CD4-positive, alpha-beta T cell (primary cell): Measurements from ENCODE around the gene HOXA5. TPM values are rescaled to one million over a fixed set of nuclear protein-coding genes. Genes with fewer than 3 reads are reported as not detected.

Experiments
- ATAC-seq: fragments of 200-7000 bp; cut with Tn5 transposase; one replicate; pipeline ENCODE4 v1.10.0; 2022; ENCODE audit warnings: mild to moderate bottlenecking; ENCODE audit not compliant: poor library complexity
- CTCF ChIA-PET: fragments of 350-600 bp; sonication (Branson Sonifier 250); formaldehyde crosslinking; loops from one replicate; lab custom pipeline; 2021; ENCODE audit warnings: antibody characterized with exemption, inconsistent platforms; lab: Charles Lee
- POLR2A ChIA-PET: fragments of 350-600 bp; sonication (Branson Sonifier 250); formaldehyde crosslinking; loops from one replicate; lab custom pipeline; 2021; ENCODE audit warnings: antibody characterized with exemption, inconsistent platforms; lab: Charles Lee
- DNase-seq, 14 experiments: peaks; one replicate each; pipeline ENCODE4 v3.0.0-alpha.2; 2013 to 2020; ENCODE audit warnings: mixed read lengths in 2 of 14
- H3K27ac ChIP-seq, 2 donors: one replicate each; pipeline versions ENCODE4 v1.5.1 to v1.7.0; 2013; ENCODE audit warnings: low read length in 2 of 2, low read depth in 1 of 2, mild to moderate bottlenecking in 1 of 2
- H3K27me3 ChIP-seq, 2 experiments: 1 replicate in 1 of 2; 2 replicates in 1 of 2; pipeline versions ENCODE4 v1.6.1 to v1.7.0; 2013; ENCODE audit warnings: low read length in 2 of 2, control low read depth in 1 of 2, mild to moderate bottlenecking in 1 of 2, moderate library complexity in 1 of 2; ENCODE audit not compliant: insufficient read depth in 2 of 2, control insufficient read depth in 1 of 2
- H3K36me3 ChIP-seq: one replicate; pipeline ENCODE4 v1.6.1; 2013; ENCODE audit warnings: low read length, control low read depth; ENCODE audit not compliant: insufficient read depth
- H3K4me1 ChIP-seq: one replicate; pipeline ENCODE4 v1.6.1; 2013; ENCODE audit warnings: low read length, control low read depth; ENCODE audit not compliant: insufficient read depth
- H3K4me3 ChIP-seq: one replicate; pipeline ENCODE4 v1.5.1; 2013; ENCODE audit warnings: mild to moderate bottlenecking, low read length, moderate library complexity
- H3K9me3 ChIP-seq, 2 experiments: 1 replicate in 1 of 2; 2 replicates in 1 of 2; pipeline versions ENCODE4 v1.6.1 to v1.7.0; 2013; ENCODE audit warnings: low read length in 2 of 2, mild to moderate bottlenecking in 2 of 2, control low read depth in 1 of 2, moderate library complexity in 1 of 2; ENCODE audit not compliant: control insufficient read depth in 1 of 2, insufficient read depth in 1 of 2
- H3K27ac Mint-ChIP-seq: one replicate; pipeline ENCODE4 v1.8.0; 2020; ENCODE audit warnings: mixed read lengths
- H3K27me3 Mint-ChIP-seq: one replicate; pipeline ENCODE4 v1.8.0; 2021; ENCODE audit warnings: mixed read lengths
- H3K36me3 Mint-ChIP-seq: one replicate; pipeline ENCODE4 v1.8.0; 2021; ENCODE audit warnings: low read depth, mixed read lengths
- H3K4me1 Mint-ChIP-seq: one replicate; pipeline ENCODE4 v1.8.0; 2021; ENCODE audit warnings: low read depth, mixed read lengths
- H3K4me3 Mint-ChIP-seq: one replicate; pipeline ENCODE4 v1.8.0; 2020; ENCODE audit warnings: mild to moderate bottlenecking, mixed read lengths
- H3K9me3 Mint-ChIP-seq: one replicate; pipeline ENCODE4 v1.8.0; 2020; ENCODE audit warnings: mixed read lengths
- CTCF ChIP-seq: fragments of 200-600 bp; IDR thresholded peaks from one replicate; pipeline ENCODE4 v1.8.0; 2022; ENCODE audit warnings: antibody characterized with exemption, mild to moderate bottlenecking
- intact Hi-C, 2 experiments: fragments of 100-400 bp; cut with DNase I in 1 of 2; cut with micrococcal nuclease in 1 of 2; formaldehyde crosslinking; loops; one replicate each; pipeline versions ENCODE4 v1.15.1 to v1.9.0; 2023 to 2025; cut with DNase I, micrococcal nuclease
- total RNA-seq, 174 experiments: library from RNA in 2 of 174; stranded (reverse) in 2 of 174; gene quantifications; one replicate each; pipeline ENCODE4 v1.2.3 and lab custom pipeline; 2021 to 2026

Gene HOXA5
- total RNA-seq, 2 experiments from 2014 or later = not detected

DNA sequence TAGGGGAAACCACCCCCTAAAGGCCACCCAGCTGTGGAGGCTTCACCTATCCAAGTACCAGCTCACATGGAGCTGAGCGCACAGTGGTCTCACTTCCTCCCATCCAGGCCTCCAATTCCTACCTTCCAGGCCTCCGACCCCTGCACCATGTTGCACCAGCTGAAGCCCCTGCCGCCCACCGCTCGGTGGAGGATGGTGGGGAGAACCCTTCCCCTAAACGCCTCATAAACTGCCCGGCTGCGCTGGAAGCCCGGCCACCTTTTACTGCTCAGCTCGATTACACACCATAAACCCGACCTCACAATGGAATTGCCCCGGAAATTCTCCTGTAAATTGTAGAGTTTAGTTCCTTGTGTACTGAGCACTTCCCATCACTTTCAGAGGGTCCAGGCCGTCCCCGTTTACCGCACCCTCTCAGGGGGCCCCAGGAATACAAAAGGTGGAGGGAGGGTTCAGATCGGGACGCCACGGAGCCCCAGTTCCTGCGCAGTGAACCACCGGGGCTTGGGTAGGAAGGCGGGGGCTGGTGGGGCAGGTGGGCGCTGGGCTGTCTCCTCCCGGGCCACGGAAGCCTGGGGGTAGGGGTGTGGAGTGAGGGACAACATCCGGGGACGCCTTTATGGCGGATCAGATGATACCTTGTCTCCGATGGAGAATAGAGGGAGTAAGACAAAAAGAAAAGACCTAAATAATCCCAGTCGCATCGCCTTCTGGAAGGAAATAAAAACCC is 14.4 kb upstream of the HOXA5 start:
- peaks cover 60% of the 10 kb centered on the region for H3K4me1 Mint-ChIP-seq
- peaks cover 0 to 62% of the 10 kb centered on the region in 2 experiments for H3K9me3 ChIP-seq
- peaks cover 84 to 95% of the 10 kb centered on the region in 2 experiments for H3K27me3 ChIP-seq
- no peak overlapping the region for H3K27ac ChIP-seq
- ATAC-seq = no peak
- H3K4me3 ChIP-seq = no peak overlapping the region
- ChIA-PET POLR2A (interaction anchor here (1.5 to 1.8 kb wide), 2 partner anchors 11 to 1296 kb away, joined by 4 to 5 read pairs; no protein-coding TSS in a partner anchor), CTCF (interaction anchor here (1.8 kb wide), 1 partner anchor 13 kb away, joined by 6 read pairs; no protein-coding TSS in a partner anchor)
- intact Hi-C loops = loop anchor here in 1 of 2 experiments (5.0 kb wide), 1 partner anchor 956 kb away; the partner anchor contains the start of genes CBX3 and HNRNPA2B1
- H3K36me3 ChIP-seq = no peaks in the 10 kb centered on the region
- peak in 3 of 14 experiments; percentile 12 to 32 (median 22) for DNase-seq
- H3K4me3 Mint-ChIP-seq = peak overlapping the region; percentile 59
- no peaks in the 10 kb centered on the region for H3K36me3 Mint-ChIP-seq
- H3K4me1 ChIP-seq = peaks cover 58% of the 10 kb centered on the region
- no peak for TF ChIP-seq CTCF
- peaks cover 96% of the 10 kb centered on the region for H3K27me3 Mint-ChIP-seq
- H3K27ac Mint-ChIP-seq = peak overlapping the region; percentile 37
- no peaks in the 10 kb centered on the region for H3K9me3 Mint-ChIP-seq

DNA sequence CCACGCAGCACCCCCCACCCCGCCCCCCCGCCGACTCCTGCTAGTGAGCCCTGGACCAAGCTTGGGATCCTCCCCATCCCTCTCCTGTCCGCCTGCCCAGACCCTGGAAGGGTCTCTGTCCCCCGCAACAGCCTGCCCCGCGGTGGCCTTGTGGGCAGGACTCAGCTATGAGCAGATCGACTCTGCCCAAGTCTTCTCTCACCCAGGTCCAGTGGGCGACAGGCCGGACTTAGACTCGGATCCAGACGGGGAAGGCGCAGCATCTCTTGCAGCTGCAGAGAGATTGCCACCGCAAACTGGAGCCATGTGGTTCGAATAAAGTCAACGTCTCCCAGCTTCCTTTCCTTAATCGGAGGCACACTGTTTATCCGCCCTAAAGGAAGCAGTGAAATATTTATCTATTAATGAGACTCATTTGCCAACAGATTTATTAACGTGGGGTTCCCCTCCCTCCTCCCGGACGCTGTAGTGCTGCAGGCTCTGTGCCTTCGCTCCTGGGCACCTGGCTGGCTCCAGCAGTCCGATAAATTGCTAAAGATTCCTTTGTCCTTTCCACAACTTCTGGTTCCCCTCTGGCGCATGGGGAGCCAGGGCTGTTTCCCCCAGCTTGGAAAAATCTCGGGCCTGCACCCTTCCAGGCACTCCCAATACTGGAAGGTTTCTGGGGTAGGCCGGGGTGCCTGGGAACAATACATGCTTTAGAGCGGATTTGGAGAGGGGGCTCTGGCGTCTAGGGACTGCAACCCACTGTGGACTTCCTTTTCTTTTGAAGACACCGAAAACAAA is 13.6 kb upstream of the HOXA5 start:
- H3K9me3 ChIP-seq = peaks cover 0 to 68% of the 10 kb centered on the region in 2 experiments
- intact Hi-C loops = loop anchor here in 1 of 2 experiments (1.0 to 5.0 kb wide), 2 partner anchors 955 to 1296 kb away; partner anchors contain the start of genes CBX3 and HNRNPA2B1
- H3K4me3 Mint-ChIP-seq = peak overlapping the region; percentile 55
- H3K36me3 Mint-ChIP-seq = no peaks in the 10 kb centered on the region
- peak overlapping the region; percentile 37 for H3K27ac Mint-ChIP-seq
- no peak for TF ChIP-seq CTCF
- no peak overlapping the region for H3K4me3 ChIP-seq
- POLR2A ChIA-PET = interaction anchor here (1.5 kb wide), 1 partner anchor 1295 kb away, joined by 4 read pairs; no protein-coding TSS in a partner anchor
- H3K27ac ChIP-seq = no peak overlapping the region
- H3K4me1 Mint-ChIP-seq = peaks cover 64% of the 10 kb centered on the region
- no peaks in the 10 kb centered on the region for H3K36me3 ChIP-seq
- CTCF ChIA-PET = interaction anchor here (1.1 to 1.8 kb wide), 2 partner anchors 14 to 1264 kb away, joined by 3 to 6 read pairs; no protein-coding TSS in a partner anchor
- H3K27me3 Mint-ChIP-seq = peaks cover 96% of the 10 kb centered on the region
- peak in 2 of 14 experiments; percentile 22 to 31 for DNase-seq
- peaks cover 89 to 95% of the 10 kb centered on the region in 2 experiments for H3K27me3 ChIP-seq
- peaks cover 66% of the 10 kb centered on the region for H3K4me1 ChIP-seq
- ATAC-seq = no peak
- H3K9me3 Mint-ChIP-seq = no peaks in the 10 kb centered on the region

DNA sequence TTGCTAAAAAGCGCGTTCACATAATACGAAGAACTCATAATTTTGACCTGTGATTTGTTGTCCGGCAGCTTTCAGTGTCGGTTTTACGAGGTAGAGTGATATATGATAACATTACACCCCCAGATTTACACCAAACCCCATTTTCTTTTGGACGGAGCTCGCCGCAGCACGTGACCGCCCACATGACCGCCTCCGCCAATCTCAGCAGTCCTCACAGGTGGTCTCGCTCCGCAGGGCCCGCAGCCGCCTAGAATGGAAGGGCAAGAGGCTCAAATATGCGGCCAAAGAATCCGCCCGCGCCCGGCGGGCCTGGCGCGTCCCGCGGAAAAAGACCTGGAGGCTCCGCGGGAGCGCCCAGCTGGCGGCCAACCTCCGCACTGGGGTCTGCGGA is 13.0 kb upstream of the HOXA5 start, which contains the start of gene HOXA7:
HOXA7 (minus strand) TSS at position 168 of the 391 bp plus-strand sequence; CDS start at position 38, 130 bp downstream.
- intact Hi-C loops = loop anchor here in 1 of 2 experiments (1.0 to 5.0 kb wide), 2 partner anchors 954 to 1295 kb away; partner anchors contain the start of genes CBX3 and HNRNPA2B1

More for the DNA sequence above, 13.0 kb upstream of the HOXA5 start, which contains the start of gene HOXA7:
- Mint-ChIP-seq H3K4me1 (peaks cover 71% of the 10 kb centered on the region), H3K27me3 (peaks cover 97% of the 10 kb centered on the region), H3K4me3 (peak within 1 kb of the TSS; percentile 63), H3K9me3 (no peaks in the 10 kb centered on the region), H3K36me3 (no peaks in the 10 kb centered on the region), H3K27ac (peak within 1 kb of the TSS; percentile 71)
- Histone ChIP-seq H3K9me3 (peaks cover 0 to 68% of the 10 kb centered on the region in 2 experiments), H3K36me3 (no peaks in the 10 kb centered on the region), H3K27me3 (peaks cover 90 to 97% of the 10 kb centered on the region in 2 experiments), H3K4me3 (peak within 1 kb of the TSS; percentile 4), H3K4me1 (peaks cover 72% of the 10 kb centered on the region), H3K27ac (no peak within 1 kb of the TSS)
- peak in 1 of 14 experiments; percentile 21 for DNase-seq
- no peak for ATAC-seq
- no peak for TF ChIP-seq CTCF
- POLR2A ChIA-PET = no interaction called here
- CTCF ChIA-PET = interaction anchor here (1.1 to 1.8 kb wide), 2 partner anchors 15 to 1264 kb away, joined by 3 to 6 read pairs; no protein-coding TSS in a partner anchor
